SU-DHL-6 (cell line): ENCODE data around the gene AGPAT4.

ENCODE experiments used
- EZH2phosphoT487 ChIP-seq: fragments of 200-600 bp; sonication (generic), shearing (Covaris generic); conservative IDR thresholded peaks from 2 replicates; pipeline ENCODE4 v1.6.1; 2018; ENCODE audit warnings: mild to moderate bottlenecking, antibody characterized with exemption, low read length, moderate library complexity, mixed read lengths
- TF ChIP-seq, protein P1 (sequence below): fragments of 200-600 bp; sonication (generic); IDR thresholded peaks from one replicate; pipeline ENCODE4 v1.5.1; 2017; ENCODE audit warnings: antibody characterized with exemption, mild to moderate bottlenecking, low read length, moderate library complexity; ENCODE audit not compliant: insufficient read depth, poor library complexity, severe bottlenecking

DNA sequence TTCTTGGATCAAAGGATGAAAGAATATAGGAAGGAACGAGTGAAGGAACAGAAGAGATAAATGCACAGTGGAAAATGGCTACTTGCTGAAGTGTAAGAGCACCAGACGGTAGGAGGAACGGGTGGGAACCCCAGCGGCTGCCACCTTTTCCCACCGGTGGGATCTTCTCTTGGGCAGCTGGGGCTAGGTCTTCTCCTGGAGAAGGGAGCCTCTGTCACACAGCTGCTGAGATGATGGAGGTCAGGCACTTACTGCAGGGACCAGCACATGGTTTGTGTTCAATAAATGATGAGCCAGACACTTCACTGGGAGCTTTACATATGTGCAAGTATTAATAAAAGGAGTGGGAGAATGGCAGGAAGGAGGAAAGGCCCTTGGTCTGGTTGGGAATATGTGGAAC is 123.7 kb downstream of the AGPAT4 start:
- TF ChIP-seq, protein P1, sequence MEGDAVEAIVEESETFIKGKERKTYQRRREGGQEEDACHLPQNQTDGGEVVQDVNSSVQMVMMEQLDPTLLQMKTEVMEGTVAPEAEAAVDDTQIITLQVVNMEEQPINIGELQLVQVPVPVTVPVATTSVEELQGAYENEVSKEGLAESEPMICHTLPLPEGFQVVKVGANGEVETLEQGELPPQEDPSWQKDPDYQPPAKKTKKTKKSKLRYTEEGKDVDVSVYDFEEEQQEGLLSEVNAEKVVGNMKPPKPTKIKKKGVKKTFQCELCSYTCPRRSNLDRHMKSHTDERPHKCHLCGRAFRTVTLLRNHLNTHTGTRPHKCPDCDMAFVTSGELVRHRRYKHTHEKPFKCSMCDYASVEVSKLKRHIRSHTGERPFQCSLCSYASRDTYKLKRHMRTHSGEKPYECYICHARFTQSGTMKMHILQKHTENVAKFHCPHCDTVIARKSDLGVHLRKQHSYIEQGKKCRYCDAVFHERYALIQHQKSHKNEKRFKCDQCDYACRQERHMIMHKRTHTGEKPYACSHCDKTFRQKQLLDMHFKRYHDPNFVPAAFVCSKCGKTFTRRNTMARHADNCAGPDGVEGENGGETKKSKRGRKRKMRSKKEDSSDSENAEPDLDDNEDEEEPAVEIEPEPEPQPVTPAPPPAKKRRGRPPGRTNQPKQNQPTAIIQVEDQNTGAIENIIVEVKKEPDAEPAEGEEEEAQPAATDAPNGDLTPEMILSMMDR = no peak
- TF ChIP-seq EZH2phosphoT487 = no peak
